ENCODE results near the gene B4GALT1.
"Not testable (repeated sequence)": the region's sequence is repeated elsewhere in the genome, so short reads cannot be mapped to it uniquely, and the experiment has no call there.

Gene B4GALT1

DNA sequence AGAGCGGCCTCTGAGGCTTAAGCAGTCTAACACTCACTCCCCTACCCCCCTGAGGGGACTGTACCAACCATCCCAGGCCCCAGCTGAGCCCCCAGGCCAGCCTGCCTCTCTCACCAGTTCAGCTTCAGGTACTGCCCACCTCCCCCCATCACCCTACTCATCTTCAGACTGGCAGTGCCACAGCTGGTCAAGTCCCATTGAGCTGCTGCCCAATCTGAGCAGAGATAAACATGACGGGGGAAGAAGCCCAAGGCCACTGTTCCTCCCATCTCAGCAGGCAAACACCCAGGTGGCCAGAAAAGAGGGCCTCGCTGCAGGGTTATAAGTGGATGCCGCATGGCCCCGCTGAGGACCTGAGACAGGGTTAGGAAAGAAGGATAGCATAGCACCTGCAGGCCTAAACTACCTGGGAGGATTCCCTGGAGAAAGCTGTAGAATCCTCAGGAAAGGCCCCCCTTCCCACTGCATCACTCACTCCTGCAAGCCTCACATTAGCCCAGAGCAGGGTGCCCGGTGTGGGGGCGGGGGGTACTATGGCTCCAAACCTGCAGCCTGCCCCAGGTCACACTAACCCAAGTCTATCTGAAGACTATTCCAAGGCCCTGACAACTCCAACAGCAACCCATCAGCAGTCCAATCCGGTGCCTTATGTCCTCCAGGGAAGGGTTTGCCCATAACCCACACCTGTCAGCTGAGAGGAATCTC lies 3.6 kb downstream of the B4GALT1 start:
- TF ChIP-seq, protein P1, sequence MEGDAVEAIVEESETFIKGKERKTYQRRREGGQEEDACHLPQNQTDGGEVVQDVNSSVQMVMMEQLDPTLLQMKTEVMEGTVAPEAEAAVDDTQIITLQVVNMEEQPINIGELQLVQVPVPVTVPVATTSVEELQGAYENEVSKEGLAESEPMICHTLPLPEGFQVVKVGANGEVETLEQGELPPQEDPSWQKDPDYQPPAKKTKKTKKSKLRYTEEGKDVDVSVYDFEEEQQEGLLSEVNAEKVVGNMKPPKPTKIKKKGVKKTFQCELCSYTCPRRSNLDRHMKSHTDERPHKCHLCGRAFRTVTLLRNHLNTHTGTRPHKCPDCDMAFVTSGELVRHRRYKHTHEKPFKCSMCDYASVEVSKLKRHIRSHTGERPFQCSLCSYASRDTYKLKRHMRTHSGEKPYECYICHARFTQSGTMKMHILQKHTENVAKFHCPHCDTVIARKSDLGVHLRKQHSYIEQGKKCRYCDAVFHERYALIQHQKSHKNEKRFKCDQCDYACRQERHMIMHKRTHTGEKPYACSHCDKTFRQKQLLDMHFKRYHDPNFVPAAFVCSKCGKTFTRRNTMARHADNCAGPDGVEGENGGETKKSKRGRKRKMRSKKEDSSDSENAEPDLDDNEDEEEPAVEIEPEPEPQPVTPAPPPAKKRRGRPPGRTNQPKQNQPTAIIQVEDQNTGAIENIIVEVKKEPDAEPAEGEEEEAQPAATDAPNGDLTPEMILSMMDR (IDR thresholded peaks at IDR 0.05), result no peak
- no peak overlapping the region for H2AFZ ChIP-seq
- peak overlapping the region; percentile 78 for H3K4me2 ChIP-seq (ENCODE audit: low read length)
- peak overlapping the region; percentile 93 for H3K4me3 ChIP-seq (ENCODE audit: low read depth, low read length)
- H3K9ac ChIP-seq, result no peak overlapping the region
- peaks cover 29% of the 10 kb centered on the region for H3K79me2 ChIP-seq
- H3K27me3 ChIP-seq (ENCODE audit: control insufficient read depth, insufficient read depth, low read length), result no peaks in the 10 kb centered on the region
- no peaks in the 10 kb centered on the region for H3K9me3 ChIP-seq (ENCODE audit: control insufficient read depth, low read length)
- no peaks in the 10 kb centered on the region for H3K36me3 ChIP-seq (ENCODE audit: control insufficient read depth, insufficient read depth, low read length)
- H3K27ac ChIP-seq, result peak overlapping the region; percentile 95
- H3K4me1 ChIP-seq, result peaks cover 34% of the 10 kb centered on the region

DNA sequence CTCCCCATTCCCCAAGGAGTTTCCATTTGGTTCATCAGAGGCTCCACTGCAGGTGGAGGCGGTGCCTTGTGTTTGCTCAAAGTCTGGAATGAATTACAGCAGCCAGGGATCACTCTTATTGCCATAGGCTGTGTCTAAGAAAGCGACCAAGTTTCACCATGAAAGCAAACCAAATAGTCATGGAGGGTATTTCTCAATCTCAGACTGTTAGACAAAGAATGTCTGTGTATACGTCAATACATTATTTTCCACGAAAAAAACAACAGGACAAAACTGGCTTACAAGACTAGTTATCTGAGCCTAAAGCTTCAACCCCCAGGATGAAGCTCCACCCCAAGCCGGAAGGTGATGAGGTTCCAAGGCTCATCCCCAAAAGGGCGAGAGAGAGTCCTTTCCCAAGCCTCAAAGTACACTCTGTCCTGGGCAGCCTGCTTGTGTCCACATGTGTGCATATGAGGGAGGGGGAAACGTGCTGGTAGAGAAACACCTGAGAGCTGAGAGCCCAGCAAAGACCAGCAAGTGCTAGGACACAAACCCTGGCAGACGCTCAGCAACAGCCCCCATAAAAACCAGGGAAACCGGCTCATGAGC lies 4.3 kb downstream of the B4GALT1 start:
- peak overlapping the region; percentile 95 for H3K27ac ChIP-seq
- peak overlapping the region; percentile 78 for H3K4me2 ChIP-seq (ENCODE audit: low read length)
- H3K27me3 ChIP-seq (ENCODE audit: control insufficient read depth, insufficient read depth, low read length), result no peaks in the 10 kb centered on the region
- no peak overlapping the region for H2AFZ ChIP-seq
- peaks cover 29% of the 10 kb centered on the region for H3K79me2 ChIP-seq
- no peaks in the 10 kb centered on the region for H3K9me3 ChIP-seq (ENCODE audit: control insufficient read depth, low read length)
- no peaks in the 10 kb centered on the region for H3K36me3 ChIP-seq (ENCODE audit: control insufficient read depth, insufficient read depth, low read length)
- TF ChIP-seq, protein P1 (IDR thresholded peaks at IDR 0.05), result no peak
- H3K4me3 ChIP-seq (ENCODE audit: low read depth, low read length), result peak overlapping the region; percentile 93
- H3K9ac ChIP-seq, result no peak overlapping the region
- peaks cover 35% of the 10 kb centered on the region for H3K4me1 ChIP-seq

DNA sequence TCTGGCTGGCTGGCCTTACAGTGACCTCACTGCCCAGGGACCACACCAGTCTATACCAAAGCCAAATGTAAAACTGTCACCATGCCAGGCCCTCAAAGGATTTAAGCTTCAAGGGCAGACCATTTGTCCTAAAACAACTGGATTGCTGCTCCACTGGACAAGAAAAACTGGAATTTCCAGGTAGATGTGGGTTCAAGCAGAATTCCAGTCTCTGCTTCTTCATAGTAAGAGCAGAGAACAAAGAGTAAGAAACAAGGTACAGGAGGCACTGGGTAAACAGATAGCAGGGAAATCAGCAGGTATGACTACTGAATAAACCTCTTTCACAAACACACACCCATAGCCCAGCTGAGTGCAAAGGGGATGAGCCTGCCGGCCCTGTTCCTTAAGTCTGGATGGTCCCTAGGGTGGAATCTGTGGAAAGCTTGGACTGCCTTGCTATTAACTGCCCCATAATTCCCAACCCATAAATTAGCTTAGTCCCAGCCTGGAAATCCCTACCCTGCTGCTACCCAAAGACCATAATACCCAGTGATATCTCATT lies 5.5 kb downstream of the B4GALT1 start:
- no peak overlapping the region for H2AFZ ChIP-seq
- H3K9ac ChIP-seq, result no peak overlapping the region
- peak overlapping the region; percentile 1 for H3K4me3 ChIP-seq (ENCODE audit: low read depth, low read length)
- peak overlapping the region; percentile 78 for H3K4me2 ChIP-seq (ENCODE audit: low read length)
- H3K9me3 ChIP-seq (ENCODE audit: control insufficient read depth, low read length), result no peaks in the 10 kb centered on the region
- no peaks in the 10 kb centered on the region for H3K27me3 ChIP-seq (ENCODE audit: control insufficient read depth, insufficient read depth, low read length)
- H3K4me1 ChIP-seq, result peaks cover 35% of the 10 kb centered on the region
- peak overlapping the region; percentile 95 for H3K27ac ChIP-seq
- peaks cover 29% of the 10 kb centered on the region for H3K79me2 ChIP-seq
- H3K36me3 ChIP-seq (ENCODE audit: control insufficient read depth, insufficient read depth, low read length), result no peaks in the 10 kb centered on the region
- TF ChIP-seq, protein P1 (IDR thresholded peaks at IDR 0.05), result no peak

DNA sequence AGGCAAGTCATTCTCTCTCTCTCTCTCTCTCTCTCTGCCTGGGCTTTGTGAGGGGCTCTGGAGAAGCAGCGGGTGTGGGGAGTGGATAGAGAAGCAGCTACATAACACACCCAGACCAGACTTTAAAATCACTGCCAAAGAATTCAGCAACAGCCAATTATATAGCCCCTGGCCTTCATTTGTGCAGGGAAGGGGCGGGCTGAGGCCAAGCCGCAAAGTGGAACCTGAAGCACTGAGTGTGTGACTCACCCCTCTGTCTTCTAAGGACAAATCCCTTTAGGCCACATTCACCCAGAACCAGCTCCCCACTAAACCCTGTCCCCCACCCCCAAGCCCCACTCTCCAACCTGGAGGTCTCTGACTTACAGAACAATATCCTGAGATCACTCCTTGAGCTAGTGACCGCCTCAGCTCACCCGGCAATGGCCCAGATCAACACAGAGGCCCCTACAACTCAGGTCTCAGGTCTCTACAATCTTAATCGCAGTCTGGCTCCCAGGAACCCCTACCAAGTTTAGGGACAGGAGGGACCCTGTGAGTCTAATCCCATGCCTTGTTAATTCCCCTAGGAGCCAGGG lies 6.0 kb downstream of the B4GALT1 start:
- peaks cover 35% of the 10 kb centered on the region for H3K4me1 ChIP-seq
- no peaks in the 10 kb centered on the region for H3K27me3 ChIP-seq (ENCODE audit: control insufficient read depth, insufficient read depth, low read length)
- H3K4me3 ChIP-seq (ENCODE audit: low read depth, low read length), result peak overlapping the region; percentile 1
- H3K27ac ChIP-seq, result peak overlapping the region; percentile 95
- TF ChIP-seq, protein P1 (IDR thresholded peaks at IDR 0.05), result no peak
- peaks cover 25% of the 10 kb centered on the region for H3K79me2 ChIP-seq
- peak overlapping the region; percentile 78 for H3K4me2 ChIP-seq (ENCODE audit: low read length)
- no peak overlapping the region for H2AFZ ChIP-seq
- no peaks in the 10 kb centered on the region for H3K9me3 ChIP-seq (ENCODE audit: control insufficient read depth, low read length)
- H3K36me3 ChIP-seq (ENCODE audit: control insufficient read depth, insufficient read depth, low read length), result no peaks in the 10 kb centered on the region
- no peak overlapping the region for H3K9ac ChIP-seq

DNA sequence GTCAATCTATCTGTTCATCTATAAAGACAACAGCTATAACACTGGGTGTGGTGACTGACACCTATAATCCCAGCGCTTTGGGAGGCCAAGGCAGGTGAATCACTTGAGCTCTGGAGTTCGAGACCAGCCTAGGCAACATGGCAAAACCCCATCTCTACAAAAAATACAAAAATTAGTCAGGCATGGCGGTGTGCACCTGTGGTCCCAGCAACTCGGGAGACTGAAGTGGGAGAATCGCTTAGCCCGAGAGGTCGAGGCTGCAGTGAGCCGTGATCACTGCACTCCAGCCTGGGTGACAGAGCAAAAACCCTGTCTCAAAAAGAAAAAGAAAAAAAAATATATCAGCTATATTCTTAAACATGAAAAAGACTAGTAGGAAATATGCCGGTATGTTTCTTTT lies 6.7 kb downstream of the B4GALT1 start:
- Histone ChIP-seq H3K4me1 (peaks cover 37% of the 10 kb centered on the region), H3K4me2 (ENCODE audit: low read length) (peak overlapping the region; percentile 63), H3K27ac (peak overlapping the region; percentile 95), H3K79me2 (peaks cover 21% of the 10 kb centered on the region)
- not testable (repeated sequence) for H3K27me3 ChIP-seq (ENCODE audit: control insufficient read depth, insufficient read depth, low read length); H3K9ac ChIP-seq; H3K4me3 ChIP-seq (ENCODE audit: low read depth, low read length); H3K9me3 ChIP-seq (ENCODE audit: control insufficient read depth, low read length); H2AFZ ChIP-seq; H3K36me3 ChIP-seq (ENCODE audit: control insufficient read depth, insufficient read depth, low read length)

Measured in parathyroid adenoma (tissue), 2 donors.